GM23338 (cell line): ENCODE measurements around the gene PTPRN2. TPM values are rescaled to one million over a fixed set of nuclear protein-coding genes. Genes with fewer than 3 reads are reported as not detected.

ENCODE experiments used
- ATAC-seq: fragments of 200-7000 bp; cut with Tn5 transposase; 3 replicates; pipeline ENCODE4 v1.9.1; 2020
- DNase-seq: peaks from one replicate; pipeline ENCODE4 v3.0.0-alpha.2; 2015; ENCODE audit warnings: low spot score
- H2AFZ ChIP-seq: fragments of 200-600 bp; sonication (generic); 2 replicates; pipeline ENCODE4 v1.8.0; 2016; ENCODE audit warnings: antibody characterized with exemption, mild to moderate bottlenecking, moderate library complexity
- H3F3A ChIP-seq: fragments of 200-600 bp; sonication (generic); replicated peaks from 2 replicates; pipeline ENCODE4 v1.8.0; 2017; ENCODE audit warnings: antibody characterized with exemption, mixed run types, low read depth
- H3K27ac ChIP-seq: fragments of 200-600 bp; sonication (generic); 2 replicates; pipeline ENCODE4 v1.6.1; 2016; ENCODE audit warnings: low read depth
- H3K27me3 ChIP-seq: fragments of 200-600 bp; sonication (generic); 2 replicates; pipeline ENCODE4 v1.8.0; 2016; ENCODE audit warnings: mild to moderate bottlenecking, mixed run types, moderate library complexity; ENCODE audit not compliant: insufficient read depth
- H3K36me3 ChIP-seq: fragments of 200-600 bp; sonication (generic); 2 replicates; pipeline ENCODE4 v1.8.0; 2016; ENCODE audit warnings: mild to moderate bottlenecking; ENCODE audit not compliant: insufficient read depth
- H3K4me1 ChIP-seq: fragments of 200-600 bp; sonication (generic); 2 replicates; pipeline ENCODE4 v1.8.0; 2016; ENCODE audit warnings: mild to moderate bottlenecking, moderate library complexity; ENCODE audit not compliant: insufficient read depth
- H3K4me2 ChIP-seq: fragments of 200-600 bp; sonication (generic); 2 replicates; pipeline ENCODE4 v1.7.1; 2017; ENCODE audit warnings: mixed run types
- H3K4me3 ChIP-seq: fragments of 200-600 bp; sonication (generic); 2 replicates; pipeline ENCODE4 v1.6.1; 2016; ENCODE audit warnings: mixed run types
- H3K79me2 ChIP-seq: fragments of 200-600 bp; sonication (generic); replicated peaks from 2 replicates; pipeline ENCODE4 v1.8.0; 2017; ENCODE audit warnings: mild to moderate bottlenecking; ENCODE audit not compliant: insufficient read depth
- H3K9me2 ChIP-seq: fragments of 200-600 bp; sonication (generic); 2 replicates; pipeline ENCODE4 v1.8.0; 2017; ENCODE audit not compliant: insufficient read depth
- H4K20me1 ChIP-seq: fragments of 200-600 bp; sonication (generic); replicated peaks from 2 replicates; pipeline ENCODE4 v1.8.0; 2017; ENCODE audit warnings: mild to moderate bottlenecking; ENCODE audit not compliant: insufficient read depth
- H3K27ac Mint-ChIP-seq: 2 replicates; pipeline ENCODE4 v1.8.0; 2020; ENCODE audit warnings: inconsistent platforms, mild to moderate bottlenecking, moderate library complexity, mixed read lengths
- H3K27me3 Mint-ChIP-seq: 3 replicates; pipeline ENCODE4 v1.8.0; 2022; ENCODE audit warnings: low read depth, mild to moderate bottlenecking, moderate library complexity, mixed read lengths, inconsistent platforms; ENCODE audit not compliant: insufficient read depth, poor library complexity
- H3K36me3 Mint-ChIP-seq: 3 replicates; pipeline ENCODE4 v1.8.0; 2021; ENCODE audit warnings: low read depth, mild to moderate bottlenecking, inconsistent platforms, moderate library complexity, mixed read lengths
- H3K4me1 Mint-ChIP-seq: 3 replicates; pipeline ENCODE4 v1.8.0; 2020; ENCODE audit warnings: mild to moderate bottlenecking, inconsistent platforms, mixed read lengths
- H3K4me3 Mint-ChIP-seq: 3 replicates; pipeline ENCODE4 v1.8.0; 2021; ENCODE audit warnings: moderate library complexity, mild to moderate bottlenecking, inconsistent platforms, mixed read lengths
- H3K9me3 Mint-ChIP-seq: 3 replicates; pipeline ENCODE4 v1.8.0; 2020; ENCODE audit warnings: moderate library complexity, mild to moderate bottlenecking, inconsistent platforms, mixed read lengths
- CREB1 ChIP-seq: fragments of 250-450 bp; sonication (Bioruptor Pico); IDR thresholded peaks from 2 replicates; pipeline ENCODE4 v1.5.0; 2020; ENCODE audit warnings: low read depth, mild to moderate bottlenecking, moderate library complexity
- EZH2 ChIP-seq: fragments of 200-600 bp; sonication (generic); IDR thresholded peaks from one replicate; pipeline ENCODE4 v1.8.0; 2017; ENCODE audit warnings: antibody characterized with exemption, mild to moderate bottlenecking, low read depth; ENCODE audit not compliant: unreplicated experiment
- EZH2phosphoT487 ChIP-seq: fragments of 200-600 bp; sonication (generic); IDR thresholded peaks from one replicate; pipeline ENCODE4 v1.8.1; 2018; ENCODE audit warnings: antibody characterized with exemption; ENCODE audit not compliant: unreplicated experiment
- JUNB ChIP-seq: IDR thresholded peaks from one replicate; pipeline ENCODE4 v1.6.1; 2016; ENCODE audit warnings: antibody characterized with exemption; ENCODE audit not compliant: unreplicated experiment
- NANOG ChIP-seq: IDR thresholded peaks from 2 replicates; pipeline ENCODE4 v1.6.1; 2016; ENCODE audit warnings: antibody characterized with exemption, borderline replicate concordance
- POLR2AphosphoS5 ChIP-seq: IDR thresholded peaks from 2 replicates; pipeline ENCODE4 v1.6.1; 2016; ENCODE audit warnings: antibody characterized with exemption, low read depth
- STAT1 ChIP-seq: IDR thresholded peaks from one replicate; pipeline ENCODE4 v1.6.1; 2016; ENCODE audit warnings: antibody characterized with exemption; ENCODE audit not compliant: unreplicated experiment
- ZNF114 ChIP-seq: fragments of 250-450 bp; sonication (Bioruptor Pico); IDR thresholded peaks from 2 replicates; pipeline ENCODE4 v1.5.0; 2020; ENCODE audit warnings: mild to moderate bottlenecking, moderate library complexity
- ZNF331 ChIP-seq: fragments of 250-450 bp; sonication (Bioruptor Pico); IDR thresholded peaks from 2 replicates; pipeline ENCODE4 v1.5.0; 2020; ENCODE audit warnings: low read depth, mild to moderate bottlenecking, moderate library complexity
- polyA plus RNA-seq: library from polyadenylated mRNA; unstranded; fragments of >200 nt; fragmentation: Nextera tagmentation; extraction: Ambion mirVana; gene quantifications from 2 replicates; pipeline ENCODE4 v1.2.1, GENCODE V29; 2016
- total RNA-seq: library from RNA; depleted of rRNA; stranded (reverse); fragments of >200 nt; shearing (Covaris generic); gene quantifications from 2 replicates; pipeline ENCODE4 v1.2.3, GENCODE V29; 2014
- TF ChIP-seq, protein P1 (sequence below), 2 experiments: fragments of 200-600 bp in 1 of 2; sonication (generic) in 1 of 2; conservative IDR thresholded peaks; 2 replicates each; pipeline versions ENCODE4 v1.5.1 to v1.6.1; 2016 to 2017; ENCODE audit warnings: antibody characterized with exemption in 2 of 2, low read depth in 2 of 2, mild to moderate bottlenecking in 2 of 2, moderate library complexity in 1 of 2
- TF ChIP-seq, protein P2 (sequence below): IDR thresholded peaks from one replicate; pipeline ENCODE4 v1.6.1; 2018; ENCODE audit warnings: antibody characterized with exemption; ENCODE audit not compliant: unreplicated experiment
- TF ChIP-seq, protein P3 (sequence below): IDR thresholded peaks from 2 replicates; pipeline ENCODE4 v1.6.1; 2016; ENCODE audit warnings: antibody characterized with exemption

Gene PTPRN2
- total and polyA plus RNA-seq, 2 experiments from 2014 or later: 0.87 to 4.0 TPM

DNA sequence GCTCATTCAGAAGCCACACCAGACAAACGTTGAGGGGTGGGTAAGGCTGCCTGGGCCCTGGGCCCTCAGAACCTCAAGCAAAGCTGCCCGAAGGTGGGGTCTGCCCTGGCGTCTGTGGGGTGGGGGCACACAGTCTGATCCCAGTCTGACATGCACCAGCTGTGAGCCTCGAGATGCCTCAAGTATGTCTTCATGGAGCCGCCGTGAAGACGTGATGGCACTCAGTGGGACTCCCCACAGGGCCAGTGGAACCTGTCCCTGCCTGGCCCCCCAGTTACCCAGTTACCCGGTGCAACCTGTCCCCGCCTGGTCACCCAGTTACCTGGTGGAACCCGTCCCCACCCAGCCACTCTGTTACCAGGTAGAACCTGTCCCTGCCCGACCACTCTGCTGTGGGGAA lies 351.2 kb downstream of the PTPRN2 start (continued):
- TF ChIP-seq ZNF114 (CRISPR knock-in tag) (no peak), NANOG (no peak), CREB1 (CRISPR knock-in tag) (no peak), POLR2AphosphoS5 (no peak), STAT1 (no peak), JUNB (no peak), EZH2 (no peak), ZNF331 (no peak)
- TF ChIP-seq, protein P1, sequence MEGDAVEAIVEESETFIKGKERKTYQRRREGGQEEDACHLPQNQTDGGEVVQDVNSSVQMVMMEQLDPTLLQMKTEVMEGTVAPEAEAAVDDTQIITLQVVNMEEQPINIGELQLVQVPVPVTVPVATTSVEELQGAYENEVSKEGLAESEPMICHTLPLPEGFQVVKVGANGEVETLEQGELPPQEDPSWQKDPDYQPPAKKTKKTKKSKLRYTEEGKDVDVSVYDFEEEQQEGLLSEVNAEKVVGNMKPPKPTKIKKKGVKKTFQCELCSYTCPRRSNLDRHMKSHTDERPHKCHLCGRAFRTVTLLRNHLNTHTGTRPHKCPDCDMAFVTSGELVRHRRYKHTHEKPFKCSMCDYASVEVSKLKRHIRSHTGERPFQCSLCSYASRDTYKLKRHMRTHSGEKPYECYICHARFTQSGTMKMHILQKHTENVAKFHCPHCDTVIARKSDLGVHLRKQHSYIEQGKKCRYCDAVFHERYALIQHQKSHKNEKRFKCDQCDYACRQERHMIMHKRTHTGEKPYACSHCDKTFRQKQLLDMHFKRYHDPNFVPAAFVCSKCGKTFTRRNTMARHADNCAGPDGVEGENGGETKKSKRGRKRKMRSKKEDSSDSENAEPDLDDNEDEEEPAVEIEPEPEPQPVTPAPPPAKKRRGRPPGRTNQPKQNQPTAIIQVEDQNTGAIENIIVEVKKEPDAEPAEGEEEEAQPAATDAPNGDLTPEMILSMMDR (conservative IDR thresholded peaks at IDR 0.05; ENCODE audit: low read depth in 2 of 2): no peak
- TF ChIP-seq, protein P2, sequence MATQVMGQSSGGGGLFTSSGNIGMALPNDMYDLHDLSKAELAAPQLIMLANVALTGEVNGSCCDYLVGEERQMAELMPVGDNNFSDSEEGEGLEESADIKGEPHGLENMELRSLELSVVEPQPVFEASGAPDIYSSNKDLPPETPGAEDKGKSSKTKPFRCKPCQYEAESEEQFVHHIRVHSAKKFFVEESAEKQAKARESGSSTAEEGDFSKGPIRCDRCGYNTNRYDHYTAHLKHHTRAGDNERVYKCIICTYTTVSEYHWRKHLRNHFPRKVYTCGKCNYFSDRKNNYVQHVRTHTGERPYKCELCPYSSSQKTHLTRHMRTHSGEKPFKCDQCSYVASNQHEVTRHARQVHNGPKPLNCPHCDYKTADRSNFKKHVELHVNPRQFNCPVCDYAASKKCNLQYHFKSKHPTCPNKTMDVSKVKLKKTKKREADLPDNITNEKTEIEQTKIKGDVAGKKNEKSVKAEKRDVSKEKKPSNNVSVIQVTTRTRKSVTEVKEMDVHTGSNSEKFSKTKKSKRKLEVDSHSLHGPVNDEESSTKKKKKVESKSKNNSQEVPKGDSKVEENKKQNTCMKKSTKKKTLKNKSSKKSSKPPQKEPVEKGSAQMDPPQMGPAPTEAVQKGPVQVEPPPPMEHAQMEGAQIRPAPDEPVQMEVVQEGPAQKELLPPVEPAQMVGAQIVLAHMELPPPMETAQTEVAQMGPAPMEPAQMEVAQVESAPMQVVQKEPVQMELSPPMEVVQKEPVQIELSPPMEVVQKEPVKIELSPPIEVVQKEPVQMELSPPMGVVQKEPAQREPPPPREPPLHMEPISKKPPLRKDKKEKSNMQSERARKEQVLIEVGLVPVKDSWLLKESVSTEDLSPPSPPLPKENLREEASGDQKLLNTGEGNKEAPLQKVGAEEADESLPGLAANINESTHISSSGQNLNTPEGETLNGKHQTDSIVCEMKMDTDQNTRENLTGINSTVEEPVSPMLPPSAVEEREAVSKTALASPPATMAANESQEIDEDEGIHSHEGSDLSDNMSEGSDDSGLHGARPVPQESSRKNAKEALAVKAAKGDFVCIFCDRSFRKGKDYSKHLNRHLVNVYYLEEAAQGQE: no peak
- TF ChIP-seq, protein P3, sequence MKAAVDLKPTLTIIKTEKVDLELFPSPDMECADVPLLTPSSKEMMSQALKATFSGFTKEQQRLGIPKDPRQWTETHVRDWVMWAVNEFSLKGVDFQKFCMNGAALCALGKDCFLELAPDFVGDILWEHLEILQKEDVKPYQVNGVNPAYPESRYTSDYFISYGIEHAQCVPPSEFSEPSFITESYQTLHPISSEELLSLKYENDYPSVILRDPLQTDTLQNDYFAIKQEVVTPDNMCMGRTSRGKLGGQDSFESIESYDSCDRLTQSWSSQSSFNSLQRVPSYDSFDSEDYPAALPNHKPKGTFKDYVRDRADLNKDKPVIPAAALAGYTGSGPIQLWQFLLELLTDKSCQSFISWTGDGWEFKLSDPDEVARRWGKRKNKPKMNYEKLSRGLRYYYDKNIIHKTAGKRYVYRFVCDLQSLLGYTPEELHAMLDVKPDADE: no peak

DNA sequence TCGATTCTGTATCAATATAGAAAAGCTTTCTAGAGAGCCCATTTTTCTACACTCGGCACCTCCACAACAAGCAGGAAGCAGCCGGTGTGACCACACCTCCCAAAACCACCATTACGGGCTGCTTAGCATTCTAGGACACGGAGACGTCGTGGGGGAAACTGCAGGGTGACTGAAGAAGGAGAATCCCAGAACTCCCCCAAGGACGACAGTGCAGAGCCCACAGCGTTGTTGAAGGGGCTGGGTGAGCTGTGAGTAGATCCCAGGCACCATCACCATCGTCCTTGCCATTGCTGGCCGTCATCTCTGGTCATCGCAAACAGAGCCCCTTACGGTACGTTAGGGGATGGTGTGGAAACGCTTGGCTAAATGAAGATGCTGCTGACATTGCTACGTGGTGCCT lies 351.8 kb downstream of the PTPRN2 start:
- H3F3A ChIP-seq: no peaks in the 10 kb centered on the region
- no peak overlapping the region for H3K4me3 Mint-ChIP-seq
- H4K20me1 ChIP-seq: no peaks in the 10 kb centered on the region
- H3K36me3 ChIP-seq: no peaks in the 10 kb centered on the region; the same call in none of the 2 replicates
- H3K4me1 Mint-ChIP-seq: no peaks in the 10 kb centered on the region
- H3K27ac ChIP-seq: no peak overlapping the region
- no peaks in the 10 kb centered on the region for H3K4me1 ChIP-seq
- no peak for ATAC-seq
- DNase-seq: no peak
- H3K79me2 ChIP-seq: no peaks in the 10 kb centered on the region
- H3K36me3 Mint-ChIP-seq: peaks cover 42% of the 10 kb centered on the region
- H3K9me3 Mint-ChIP-seq: peaks cover 91% of the 10 kb centered on the region
- no peak overlapping the region for H3K4me3 ChIP-seq
- H3K27me3 ChIP-seq: no peaks in the 10 kb centered on the region
- TF ChIP-seq NANOG (no peak), ZNF114 (CRISPR knock-in tag) (no peak), CREB1 (CRISPR knock-in tag) (no peak), STAT1 (no peak), JUNB (no peak), EZH2 (no peak), EZH2phosphoT487 (no peak)
- TF ChIP-seq, protein P2: no peak
- TF ChIP-seq, protein P1 (conservative IDR thresholded peaks at IDR 0.05; ENCODE audit: low read depth in 2 of 2): no peak
- peaks cover 3% of the 10 kb centered on the region for H3K27me3 Mint-ChIP-seq
- H2AFZ ChIP-seq: no peak overlapping the region
- H3K27ac Mint-ChIP-seq: no peak overlapping the region
- no peak overlapping the region for H3K4me2 ChIP-seq
- H3K9me2 ChIP-seq: no peaks in the 10 kb centered on the region
